GM23338 (cell line): ENCODE data around the gene CRNKL1. TPM values are rescaled to one million over a fixed set of nuclear protein-coding genes. Genes with fewer than 3 reads are reported as not detected.

ENCODE experiments used
- ATAC-seq: fragments of 200-7000 bp; cut with Tn5 transposase; 3 replicates; pipeline ENCODE4 v1.9.1; 2020
- DNase-seq: peaks from one replicate; pipeline ENCODE4 v3.0.0-alpha.2; 2015; ENCODE audit warnings: low spot score
- H2AFZ ChIP-seq: fragments of 200-600 bp; sonication (generic); 2 replicates; pipeline ENCODE4 v1.8.0; 2016; ENCODE audit warnings: antibody characterized with exemption, mild to moderate bottlenecking, moderate library complexity
- H3F3A ChIP-seq: fragments of 200-600 bp; sonication (generic); replicated peaks from 2 replicates; pipeline ENCODE4 v1.8.0; 2017; ENCODE audit warnings: antibody characterized with exemption, mixed run types, low read depth
- H3K27ac ChIP-seq: fragments of 200-600 bp; sonication (generic); 2 replicates; pipeline ENCODE4 v1.6.1; 2016; ENCODE audit warnings: low read depth
- H3K27me3 ChIP-seq: fragments of 200-600 bp; sonication (generic); 2 replicates; pipeline ENCODE4 v1.8.0; 2016; ENCODE audit warnings: mild to moderate bottlenecking, mixed run types, moderate library complexity; ENCODE audit not compliant: insufficient read depth
- H3K36me3 ChIP-seq: fragments of 200-600 bp; sonication (generic); 2 replicates; pipeline ENCODE4 v1.8.0; 2016; ENCODE audit warnings: mild to moderate bottlenecking; ENCODE audit not compliant: insufficient read depth
- H3K4me1 ChIP-seq: fragments of 200-600 bp; sonication (generic); 2 replicates; pipeline ENCODE4 v1.8.0; 2016; ENCODE audit warnings: mild to moderate bottlenecking, moderate library complexity; ENCODE audit not compliant: insufficient read depth
- H3K4me2 ChIP-seq: fragments of 200-600 bp; sonication (generic); 2 replicates; pipeline ENCODE4 v1.7.1; 2017; ENCODE audit warnings: mixed run types
- H3K4me3 ChIP-seq: fragments of 200-600 bp; sonication (generic); 2 replicates; pipeline ENCODE4 v1.6.1; 2016; ENCODE audit warnings: mixed run types
- H3K79me2 ChIP-seq: fragments of 200-600 bp; sonication (generic); replicated peaks from 2 replicates; pipeline ENCODE4 v1.8.0; 2017; ENCODE audit warnings: mild to moderate bottlenecking; ENCODE audit not compliant: insufficient read depth
- H3K9me2 ChIP-seq: fragments of 200-600 bp; sonication (generic); 2 replicates; pipeline ENCODE4 v1.8.0; 2017; ENCODE audit not compliant: insufficient read depth
- H4K20me1 ChIP-seq: fragments of 200-600 bp; sonication (generic); replicated peaks from 2 replicates; pipeline ENCODE4 v1.8.0; 2017; ENCODE audit warnings: mild to moderate bottlenecking; ENCODE audit not compliant: insufficient read depth
- H3K27ac Mint-ChIP-seq: 2 replicates; pipeline ENCODE4 v1.8.0; 2020; ENCODE audit warnings: inconsistent platforms, mild to moderate bottlenecking, moderate library complexity, mixed read lengths
- H3K27me3 Mint-ChIP-seq: 3 replicates; pipeline ENCODE4 v1.8.0; 2022; ENCODE audit warnings: low read depth, mild to moderate bottlenecking, moderate library complexity, mixed read lengths, inconsistent platforms; ENCODE audit not compliant: insufficient read depth, poor library complexity
- H3K36me3 Mint-ChIP-seq: 3 replicates; pipeline ENCODE4 v1.8.0; 2021; ENCODE audit warnings: low read depth, mild to moderate bottlenecking, inconsistent platforms, moderate library complexity, mixed read lengths
- H3K4me1 Mint-ChIP-seq: 3 replicates; pipeline ENCODE4 v1.8.0; 2020; ENCODE audit warnings: mild to moderate bottlenecking, inconsistent platforms, mixed read lengths
- H3K4me3 Mint-ChIP-seq: 3 replicates; pipeline ENCODE4 v1.8.0; 2021; ENCODE audit warnings: moderate library complexity, mild to moderate bottlenecking, inconsistent platforms, mixed read lengths
- H3K9me3 Mint-ChIP-seq: 3 replicates; pipeline ENCODE4 v1.8.0; 2020; ENCODE audit warnings: moderate library complexity, mild to moderate bottlenecking, inconsistent platforms, mixed read lengths
- CREB1 ChIP-seq: fragments of 250-450 bp; sonication (Bioruptor Pico); IDR thresholded peaks from 2 replicates; pipeline ENCODE4 v1.5.0; 2020; ENCODE audit warnings: low read depth, mild to moderate bottlenecking, moderate library complexity
- ETS1 ChIP-seq: IDR thresholded peaks from 2 replicates; pipeline ENCODE4 v1.6.1; 2016; ENCODE audit warnings: antibody characterized with exemption
- EZH2 ChIP-seq: fragments of 200-600 bp; sonication (generic); IDR thresholded peaks from one replicate; pipeline ENCODE4 v1.8.0; 2017; ENCODE audit warnings: antibody characterized with exemption, mild to moderate bottlenecking, low read depth; ENCODE audit not compliant: unreplicated experiment
- JUNB ChIP-seq: IDR thresholded peaks from one replicate; pipeline ENCODE4 v1.6.1; 2016; ENCODE audit warnings: antibody characterized with exemption; ENCODE audit not compliant: unreplicated experiment
- NANOG ChIP-seq: IDR thresholded peaks from 2 replicates; pipeline ENCODE4 v1.6.1; 2016; ENCODE audit warnings: antibody characterized with exemption, borderline replicate concordance
- POLR2AphosphoS5 ChIP-seq: IDR thresholded peaks from 2 replicates; pipeline ENCODE4 v1.6.1; 2016; ENCODE audit warnings: antibody characterized with exemption, low read depth
- REST ChIP-seq: IDR thresholded peaks from one replicate; pipeline ENCODE4 v1.6.1; 2018; ENCODE audit warnings: antibody characterized with exemption; ENCODE audit not compliant: unreplicated experiment
- STAT1 ChIP-seq: IDR thresholded peaks from one replicate; pipeline ENCODE4 v1.6.1; 2016; ENCODE audit warnings: antibody characterized with exemption; ENCODE audit not compliant: unreplicated experiment
- ZNF114 ChIP-seq: fragments of 250-450 bp; sonication (Bioruptor Pico); IDR thresholded peaks from 2 replicates; pipeline ENCODE4 v1.5.0; 2020; ENCODE audit warnings: mild to moderate bottlenecking, moderate library complexity
- polyA plus RNA-seq: library from polyadenylated mRNA; unstranded; fragments of >200 nt; fragmentation: Nextera tagmentation; extraction: Ambion mirVana; gene quantifications from 2 replicates; pipeline ENCODE4 v1.2.1, GENCODE V29; 2016
- total RNA-seq: library from RNA; depleted of rRNA; stranded (reverse); fragments of >200 nt; shearing (Covaris generic); gene quantifications from 2 replicates; pipeline ENCODE4 v1.2.3, GENCODE V29; 2014

The CRNKL1 gene
- total and polyA plus RNA-seq, 2 experiments from 2014 or later = 24.2 to 27.2 TPM

- Mint-ChIP-seq H3K27ac (no peak overlapping the region), H3K9me3 (no peaks in the 10 kb centered on the region), H3K36me3 (peaks cover 11% of the 10 kb centered on the region), H3K27me3 (peaks cover 7% of the 10 kb centered on the region), H3K4me1 (peaks cover 19% of the 10 kb centered on the region), H3K4me3 (no peak overlapping the region)
- Histone ChIP-seq H2AFZ (no peak overlapping the region), H3K36me3 (peaks cover 2% of the 10 kb centered on the region; the same call in 1 of the 2 replicates), H3K4me1 (peaks cover 5% of the 10 kb centered on the region), H3K4me2 (no peak overlapping the region), H3F3A (no peaks in the 10 kb centered on the region), H3K27me3 (no peaks in the 10 kb centered on the region), H3K4me3 (no peak overlapping the region), H3K27ac (no peak overlapping the region), H4K20me1 (peaks cover 11% of the 10 kb centered on the region), H3K79me2 (peaks cover 93% of the 10 kb centered on the region), H3K9me2 (no peaks in the 10 kb centered on the region)
- DNase-seq (no peak), ATAC-seq (no peak)
- TF ChIP-seq CREB1 (CRISPR knock-in tag) = no peak
- no peak for TF ChIP-seq JUNB
- TF ChIP-seq NANOG = no peak
- no peak for TF ChIP-seq REST
Observed at GRCh38 chr20:20022498-20022897, 29.8 kb downstream of the CRNKL1 start.

GRCh38 chr20:20021835-20022234, 30.4 kb downstream of the CRNKL1 start:
- TF ChIP-seq ETS1 (no peak), STAT1 (no peak), EZH2 (no peak), JUNB (no peak), ZNF114 (CRISPR knock-in tag) (no peak), NANOG (no peak), POLR2AphosphoS5 (no peak), REST (no peak)
- DNase-seq (no peak), ATAC-seq (no peak)
- Histone ChIP-seq H3K27me3 (no peaks in the 10 kb centered on the region), H3K4me3 (no peak overlapping the region), H2AFZ (no peak overlapping the region), H3K4me2 (no peak overlapping the region), H3K9me2 (no peaks in the 10 kb centered on the region), H3K79me2 (peaks cover 88% of the 10 kb centered on the region), H3K4me1 (peaks cover 5% of the 10 kb centered on the region), H4K20me1 (peaks cover 11% of the 10 kb centered on the region), H3K27ac (no peak overlapping the region), H3K36me3 (no peaks in the 10 kb centered on the region), H3F3A (no peaks in the 10 kb centered on the region)
- Mint-ChIP-seq H3K36me3 (peaks cover 9% of the 10 kb centered on the region; the same call in 2 of the 3 replicates), H3K27me3 (peaks cover 9% of the 10 kb centered on the region), H3K4me3 (no peak overlapping the region), H3K9me3 (no peaks in the 10 kb centered on the region), H3K27ac (no peak overlapping the region), H3K4me1 (peaks cover 21% of the 10 kb centered on the region)
